ENCODE measurements around the gene CMTM1.
"Not testable (repeated sequence)": the region's sequence is repeated elsewhere in the genome, so short reads cannot be mapped to it uniquely, and the experiment has no call there.

CMTM1 gene

GRCh38 chr16:66617010-66617434, 50.8 kb downstream of the CMTM1 start:
- no peak for DNase-seq

- DNase-seq, result no peak
These were observed 51.5 kb downstream of the CMTM1 start for GRCh38 chr16:66617728-66618127.

GRCh38 chr16:66618588-66619375, 52.5 kb downstream of the CMTM1 start:
- DNase-seq, result no peak

- DNase-seq, result no peak
These were observed 53.5 kb downstream of the CMTM1 start for GRCh38 chr16:66619534-66620428.

GRCh38 chr16:66620429-66620795, 54.2 kb downstream of the CMTM1 start:
- no peak for DNase-seq

GRCh38 chr16:66621973-66622372, 55.7 kb downstream of the CMTM1 start:
- no peak for DNase-seq

- DNase-seq, result no peak
These were observed 56.6 kb downstream of the CMTM1 start for GRCh38 chr16:66622863-66623262.

- no peak for DNase-seq
These were observed 57.5 kb downstream of the CMTM1 start for GRCh38 chr16:66623755-66624154.

- not testable (repeated sequence) for DNase-seq
These were observed 61.6 kb downstream of the CMTM1 start for GRCh38 chr16:66627611-66628378.

All from stimulated activated CD4-positive, alpha-beta T cell treated with anti-CD3 and anti-CD28 coated beads, Interleukin-1b, Interleukin-23, amount 100 ng/mL, for 48 hours (primary cell).